CD14-positive monocyte (primary cell): ENCODE measurements around the gene CCDC50. TPM values are rescaled to one million over a fixed set of nuclear protein-coding genes. Genes with fewer than 3 reads are reported as not detected.

ENCODE experiments used
- DNase-seq, 3 donors: peaks; one replicate each; pipeline ENCODE4 v3.0.0-alpha.2; 2011 to 2022
- H2AFZ ChIP-seq: 2 replicates; pipeline ENCODE4 v1.6.0; 2012; ENCODE audit warnings: mild to moderate bottlenecking, low read depth, low read length, inconsistent platforms; ENCODE audit not compliant: insufficient read depth, poor library complexity, severe bottlenecking
- H3K27ac ChIP-seq, 2 donors: 1 replicate in 1 of 2; 2 replicates in 1 of 2; pipeline ENCODE4 v1.5.1; 2012 to 2013; ENCODE audit warnings: low read length in 2 of 2, control low read depth in 1 of 2, inconsistent platforms in 1 of 2, low read depth in 1 of 2, mild to moderate bottlenecking in 1 of 2
- H3K27me3 ChIP-seq, 2 donors: one replicate each; pipeline versions ENCODE4 v1.6.0 to v1.6.1; 2011 to 2013; ENCODE audit warnings: low read length in 2 of 2; ENCODE audit not compliant: control insufficient read depth in 2 of 2, insufficient read depth in 2 of 2
- H3K36me3 ChIP-seq, 2 donors: replicated peaks in 1 of 2; 1 replicate in 1 of 2; 2 replicates in 1 of 2; pipeline versions ENCODE4 v1.5.1 to v1.6.1; 2012 to 2013; ENCODE audit warnings: low read length in 2 of 2, control low read depth in 1 of 2, inconsistent platforms in 1 of 2, mild to moderate bottlenecking in 1 of 2; ENCODE audit not compliant: insufficient read depth in 2 of 2, control insufficient read depth in 1 of 2
- H3K4me1 ChIP-seq, 2 donors: 1 replicate in 1 of 2; 2 replicates in 1 of 2; pipeline versions ENCODE4 v1.5.1 to v1.6.1; 2012 to 2013; ENCODE audit warnings: low read length in 2 of 2, control low read depth in 1 of 2, inconsistent platforms in 1 of 2, mild to moderate bottlenecking in 1 of 2, moderate library complexity in 1 of 2; ENCODE audit not compliant: insufficient read depth in 2 of 2, control insufficient read depth in 1 of 2
- H3K4me2 ChIP-seq: replicated peaks from 2 replicates; pipeline ENCODE3; 2012; ENCODE audit warnings: low read length, moderate library complexity, mild to moderate bottlenecking; ENCODE audit not compliant: poor library complexity, severe bottlenecking; ENCODE audit errors: extremely low read depth
- H3K4me3 ChIP-seq, 3 experiments: fragments of 200-600 bp in 1 of 3; sonication (generic) in 1 of 3; replicated peaks in 1 of 3; 1 replicate in 2 of 3; 2 replicates in 1 of 3; pipeline ENCODE4 v1.5.1; 2011 to 2013; ENCODE audit warnings: low read length in 3 of 3, mild to moderate bottlenecking in 3 of 3, control low read depth in 2 of 3, low read depth in 2 of 3, inconsistent platforms in 1 of 3, moderate library complexity in 1 of 3
- H3K79me2 ChIP-seq: 2 replicates; pipeline ENCODE4 v1.6.0; 2012; ENCODE audit warnings: mild to moderate bottlenecking, control low read depth, inconsistent platforms, low read length, moderate library complexity; ENCODE audit not compliant: insufficient read depth
- H3K9ac ChIP-seq: 2 replicates; pipeline ENCODE4 v1.6.0; 2017; ENCODE audit warnings: low read length, mild to moderate bottlenecking; ENCODE audit not compliant: insufficient read depth, poor library complexity, severe bottlenecking
- H3K9me3 ChIP-seq, 2 donors: replicated peaks in 1 of 2; 1 replicate in 1 of 2; 2 replicates in 1 of 2; pipeline versions ENCODE4 v1.5.1 to v1.6.1; 2012 to 2013; ENCODE audit warnings: low read length in 2 of 2, control low read depth in 1 of 2; ENCODE audit not compliant: control insufficient read depth in 1 of 2, insufficient read depth in 1 of 2
- H4K20me1 ChIP-seq: 2 replicates; pipeline ENCODE4 v1.6.0; 2012; ENCODE audit warnings: mild to moderate bottlenecking, low read length, control low read depth, moderate library complexity; ENCODE audit not compliant: insufficient read depth
- H3K27ac Mint-ChIP-seq, 7 donors: one replicate each; pipeline ENCODE4 v1.8.0; 2020; ENCODE audit warnings: mild to moderate bottlenecking in 7 of 7, mixed read lengths in 7 of 7, moderate library complexity in 6 of 7, inconsistent platforms in 2 of 7
- H3K27me3 Mint-ChIP-seq, 3 donors: one replicate each; pipeline ENCODE4 v1.8.0; 2021 to 2022; ENCODE audit warnings: low read depth in 3 of 3, mild to moderate bottlenecking in 3 of 3, mixed read lengths in 3 of 3, moderate library complexity in 3 of 3, inconsistent platforms in 1 of 3
- H3K36me3 Mint-ChIP-seq, 2 donors: one replicate each; pipeline ENCODE4 v1.8.0; 2020; ENCODE audit warnings: mixed read lengths in 2 of 2, inconsistent platforms in 1 of 2, mild to moderate bottlenecking in 1 of 2
- H3K4me1 Mint-ChIP-seq: one replicate; pipeline ENCODE4 v1.8.0; 2020; ENCODE audit warnings: mild to moderate bottlenecking, mixed read lengths
- H3K4me3 Mint-ChIP-seq, 2 donors: one replicate each; pipeline ENCODE4 v1.8.0; 2020; ENCODE audit warnings: mild to moderate bottlenecking in 2 of 2, mixed read lengths in 2 of 2, moderate library complexity in 1 of 2
- H3K9me3 Mint-ChIP-seq, 7 donors: one replicate each; pipeline ENCODE4 v1.8.0; 2020 to 2022; ENCODE audit warnings: mixed read lengths in 7 of 7, mild to moderate bottlenecking in 6 of 7, moderate library complexity in 6 of 7, inconsistent platforms in 2 of 7
- CTCF ChIP-seq: fragments of 200-600 bp; IDR thresholded peaks from one replicate; pipeline ENCODE4 v1.8.0; 2022; ENCODE audit warnings: antibody characterized with exemption, mild to moderate bottlenecking
- WGBS: methylation state at CpG from one replicate; pipeline ENCODE4 v1.1.5; 2013; ENCODE audit warnings: missing lambda C conversion rate; ENCODE audit not compliant: insufficient coverage; 5-methylcytosine and 5-hydroxymethylcytosine counted together
- intact Hi-C, 2 donors: fragments of 100-400 bp; cut with micrococcal nuclease; formaldehyde crosslinking; loops; one replicate each; pipeline versions ENCODE4 v1.15.0 to v1.15.1; 2023
- polyA plus RNA-seq, 3 donors: library from polyadenylated mRNA; depleted of rRNA in 1 of 3; unstranded in 2 of 3; stranded (reverse) in 1 of 3; fragments of 300-500 nt in 2 of 3; fragments of >200 nt in 1 of 3; fragmentation: Illumina TruSeq in 2 of 3; gene quantifications; 1 replicate in 2 of 3; 2 replicates in 1 of 3; pipeline ENCODE4 v1.2.3, GENCODE V29; 2012 to 2021

Gene CCDC50
- polyA plus RNA-seq, 3 donors = 13.3 to 29.2 (median 25.8) TPM

DNA sequence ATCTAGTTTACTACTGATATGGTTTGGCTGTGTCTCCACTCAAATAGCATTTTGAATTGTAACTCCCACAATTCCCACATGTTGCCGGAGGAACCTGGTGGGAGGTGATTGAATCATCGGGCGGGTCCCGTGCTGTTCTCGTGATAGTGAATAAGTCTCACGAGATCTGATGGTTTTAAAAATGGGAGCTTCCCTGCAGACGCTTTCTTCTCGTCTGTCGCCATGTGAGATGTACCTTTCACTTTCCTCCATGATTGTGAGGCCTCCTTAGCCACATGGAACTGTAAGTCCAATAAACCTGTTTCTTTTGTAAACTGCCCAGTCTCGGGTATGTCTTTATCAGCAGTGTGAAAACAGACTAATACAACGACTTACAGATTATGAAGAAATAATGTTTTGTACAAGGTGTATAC lies 96.1 kb downstream of the CCDC50 start:
- intact Hi-C loops = no loop called here
- no peaks in the 10 kb centered on the region for H3K9me3 ChIP-seq
- Mint-ChIP-seq H3K4me3 (no peak overlapping the region), H3K36me3 (no peaks in the 10 kb centered on the region), H3K27ac (no peak overlapping the region), H3K4me1 (no peaks in the 10 kb centered on the region), H3K27me3 (peaks cover 2 to 4% (median 2%) of the 10 kb centered on the region in 3 donors), H3K9me3 (peaks cover 0 to 2% (median 0%) of the 10 kb centered on the region in 7 donors)
- H3K27ac ChIP-seq = no peak overlapping the region
- TF ChIP-seq CTCF = no peak
- no peak overlapping the region for H3K9ac ChIP-seq
- no peaks in the 10 kb centered on the region for H3K79me2 ChIP-seq
- H3K27me3 ChIP-seq = no peaks in the 10 kb centered on the region
- no peaks in the 10 kb centered on the region for H4K20me1 ChIP-seq
- H3K4me1 ChIP-seq = no peaks in the 10 kb centered on the region
- DNase-seq = no peak
- H2AFZ ChIP-seq = no peak overlapping the region
- no peak overlapping the region for H3K4me3 ChIP-seq
- no peaks in the 10 kb centered on the region for H3K36me3 ChIP-seq
- H3K4me2 ChIP-seq = no peak overlapping the region
- 93% methylated on average over 4 of the region's 11 CpGs for WGBS

DNA sequence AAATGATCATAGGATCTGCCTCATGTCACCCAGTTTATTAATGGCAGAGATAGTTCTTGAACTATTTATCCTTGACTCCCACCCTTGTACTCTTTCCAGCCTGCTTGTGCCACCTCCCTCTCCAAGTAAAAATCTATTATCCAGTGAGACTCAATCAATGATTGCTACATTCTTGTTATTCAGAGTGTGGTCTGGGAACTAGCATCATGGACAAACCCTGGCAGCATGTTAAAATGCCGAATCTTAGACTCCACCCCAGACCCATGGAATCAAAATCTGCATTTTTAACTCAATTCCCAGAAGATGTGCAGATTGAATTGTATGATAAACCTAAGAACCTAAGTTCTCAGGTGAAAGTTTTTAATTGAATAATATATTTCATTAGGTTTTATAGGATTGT lies 97.1 kb downstream of the CCDC50 start:
- no peak overlapping the region for H2AFZ ChIP-seq
- H3K27ac Mint-ChIP-seq = no peak overlapping the region
- no peak overlapping the region for H3K27ac ChIP-seq
- peaks cover 0 to 2% (median 0%) of the 10 kb centered on the region in 7 donors for H3K9me3 Mint-ChIP-seq
- intact Hi-C loops = no loop called here
- no peak for DNase-seq
- H3K27me3 Mint-ChIP-seq = peaks cover 2% of the 10 kb centered on the region in 3 donors
- no peak overlapping the region for H3K4me3 ChIP-seq
- no peaks in the 10 kb centered on the region for H3K36me3 ChIP-seq
- H3K27me3 ChIP-seq = no peaks in the 10 kb centered on the region
- no peaks in the 10 kb centered on the region for H3K4me1 Mint-ChIP-seq
- TF ChIP-seq CTCF = no peak
- no peak overlapping the region for H3K4me3 Mint-ChIP-seq
- H3K9ac ChIP-seq = no peak overlapping the region
- no peak overlapping the region for H3K4me2 ChIP-seq
- no peaks in the 10 kb centered on the region for H3K4me1 ChIP-seq
- WGBS = no CpG with 5 or more reads among the region's 1 CpG
- no peaks in the 10 kb centered on the region for H4K20me1 ChIP-seq
- H3K79me2 ChIP-seq = no peaks in the 10 kb centered on the region
- no peaks in the 10 kb centered on the region for H3K36me3 Mint-ChIP-seq
- H3K9me3 ChIP-seq = no peaks in the 10 kb centered on the region
